Small intestine (tissue), 7 donors: ENCODE measurements around the gene MZT1. TPM values are rescaled to one million over a fixed set of nuclear protein-coding genes. Genes with fewer than 3 reads are reported as not detected.
"Not testable (repeated sequence)": the region's sequence is repeated elsewhere in the genome, so short reads cannot be mapped to it uniquely, and the experiment has no call there.

Experiments used
- DNase-seq, 2 donors: peaks; one replicate each; pipeline versions ENCODE4 v3.0.0 to v3.0.0-alpha.2; 2013
- FAIRE-seq: peaks from 2 replicates; lab custom pipeline; 2012; peaks lifted over from hg19 to GRCh38; lab: Jason Lieb, UNC
- H3K27ac ChIP-seq, 3 donors: one replicate each; pipeline ENCODE4 v1.5.1; 2013; ENCODE audit warnings: low read length in 2 of 3, mild to moderate bottlenecking in 2 of 3, control low read depth in 1 of 3, inconsistent platforms in 1 of 3, low read depth in 1 of 3, moderate library complexity in 1 of 3
- H3K27me3 ChIP-seq, 3 donors: one replicate each; pipeline ENCODE4 v1.6.1; 2013; ENCODE audit warnings: low read length in 3 of 3, inconsistent platforms in 1 of 3; ENCODE audit not compliant: control insufficient read depth in 3 of 3, insufficient read depth in 3 of 3
- H3K36me3 ChIP-seq, 3 donors: one replicate each; pipeline ENCODE4 v1.6.1; 2013; ENCODE audit warnings: low read length in 3 of 3, inconsistent platforms in 1 of 3, low read depth in 1 of 3, mild to moderate bottlenecking in 1 of 3, moderate library complexity in 1 of 3; ENCODE audit not compliant: control insufficient read depth in 3 of 3, insufficient read depth in 2 of 3
- H3K4me1 ChIP-seq, 3 donors: one replicate each; pipeline ENCODE4 v1.6.1; 2013; ENCODE audit warnings: low read length in 2 of 3, inconsistent platforms in 1 of 3, low read depth in 1 of 3, mild to moderate bottlenecking in 1 of 3, moderate library complexity in 1 of 3; ENCODE audit not compliant: control insufficient read depth in 3 of 3, insufficient read depth in 2 of 3
- H3K4me3 ChIP-seq, 3 donors: one replicate each; pipeline ENCODE4 v1.5.1; 2013; ENCODE audit warnings: low read length in 3 of 3, control low read depth in 1 of 3, inconsistent platforms in 1 of 3, low read depth in 1 of 3, mild to moderate bottlenecking in 1 of 3, moderate library complexity in 1 of 3
- H3K9me3 ChIP-seq, 2 donors: one replicate each; pipeline ENCODE4 v1.6.1; 2013; ENCODE audit warnings: low read depth in 1 of 2, low read length in 1 of 2; ENCODE audit not compliant: control insufficient read depth in 2 of 2, insufficient read depth in 1 of 2
- WGBS, 3 donors: extraction: QIAGEN DNeasy Blood & Tissue Kit; methylation state at CpG; one replicate each; pipeline ENCODE4 v1.1.7; 2013; 5-methylcytosine and 5-hydroxymethylcytosine counted together
- polyA plus RNA-seq, 4 donors: library from polyadenylated mRNA; stranded (reverse) in 3 of 4; unstranded in 1 of 4; fragments of 200-250 nt in 3 of 4; fragments of 120-200 nt in 1 of 4; gene quantifications; one replicate each; pipeline versions ENCODE4 v1.2.1 to v1.2.3, GENCODE V29; 2013
- donor health status: healthy with polysubstance abuse.
- donor health status: control.
- donor health status: control.
- donor health status: Bipolar disorder and iron deficiency.
- donor health status: healthy.

The MZT1 gene
- polyA plus RNA-seq, 4 donors: 4.7 to 17.3 (median 9.0) TPM

DNA sequence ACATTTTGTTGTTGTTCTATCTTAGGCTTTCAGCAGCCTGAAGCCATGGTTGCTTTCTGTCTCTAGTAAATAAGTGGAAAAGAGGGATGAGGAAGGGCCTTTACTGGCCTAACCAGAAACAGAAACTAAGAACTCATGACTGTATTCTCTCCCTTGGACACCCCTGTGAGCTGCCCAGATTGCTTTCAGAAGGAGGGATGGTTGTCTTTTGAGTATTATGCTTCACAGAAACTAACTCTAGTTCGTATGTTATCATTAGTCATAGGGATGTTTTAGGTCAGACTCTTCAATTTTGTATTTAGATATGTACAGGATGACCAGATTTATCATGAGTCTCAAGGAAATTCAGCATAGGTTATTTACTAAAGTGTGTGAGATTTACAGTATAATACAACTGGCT, 17.8 kb upstream of the MZT1 start:
- FAIRE-seq: no peak
- Histone ChIP-seq H3K27me3 (no peaks in the 10 kb centered on the region), H3K36me3 (peaks cover 6 to 8% (median 7%) of the 10 kb centered on the region in 3 donors), H3K27ac (no peak overlapping the region), H3K4me1 (no peaks in the 10 kb centered on the region), H3K4me3 (no peak overlapping the region), H3K9me3 (no peaks in the 10 kb centered on the region)
- DNase-seq: no peak
- 58 to 82% (median 68%) methylated on average over 1 of the region's 1 CpG for WGBS, 3 donors

DNA sequence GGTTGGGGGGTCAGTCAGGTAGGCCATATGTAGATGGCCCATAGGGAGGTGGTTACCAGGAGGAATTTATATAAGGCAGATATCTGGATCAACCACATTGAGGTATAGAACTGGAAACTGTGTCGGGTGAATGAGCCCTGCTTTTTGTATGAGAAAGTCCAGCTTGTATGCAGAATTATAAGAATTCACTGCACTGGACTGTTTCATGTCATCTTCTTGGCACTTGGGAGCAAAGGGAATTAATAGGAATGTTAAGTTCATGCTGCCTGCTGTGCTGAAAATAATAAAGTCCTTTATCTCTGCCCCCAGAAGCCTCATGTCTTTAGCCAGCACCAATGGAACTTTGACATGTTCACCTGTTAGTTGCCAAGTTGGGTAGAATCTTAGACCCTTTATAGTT, 12.6 kb upstream of the MZT1 start:
- H3K27ac ChIP-seq: no peak overlapping the region
- H3K27me3 ChIP-seq: no peaks in the 10 kb centered on the region
- FAIRE-seq: no peak
- DNase-seq: no peak
- H3K36me3 ChIP-seq: peaks cover 4 to 7% (median 5%) of the 10 kb centered on the region in 3 donors
- no peaks in the 10 kb centered on the region for H3K9me3 ChIP-seq
- 70 to 91% (median 80%) methylated on average over 1 of the region's 1 CpG for WGBS, 3 donors
- H3K4me1 ChIP-seq: no peaks in the 10 kb centered on the region
- no peak overlapping the region for H3K4me3 ChIP-seq

- peaks cover 2 to 8% (median 7%) of the 10 kb centered on the region in 3 donors for H3K36me3 ChIP-seq
- WGBS, 3 donors: 60 to 70% (median 70%) methylated on average over 3 of the region's 3 CpGs
- no peaks in the 10 kb centered on the region for H3K4me1 ChIP-seq
- no peaks in the 10 kb centered on the region for H3K9me3 ChIP-seq
- FAIRE-seq: no peak
- no peak overlapping the region for H3K27ac ChIP-seq
- DNase-seq: peak in 1 of 2 donors; percentile 24
- no peaks in the 10 kb centered on the region for H3K27me3 ChIP-seq
- H3K4me3 ChIP-seq: no peak overlapping the region
Observed at GRCh38 chr13:72737033-72737432, 9.6 kb upstream of the MZT1 start.

DNA sequence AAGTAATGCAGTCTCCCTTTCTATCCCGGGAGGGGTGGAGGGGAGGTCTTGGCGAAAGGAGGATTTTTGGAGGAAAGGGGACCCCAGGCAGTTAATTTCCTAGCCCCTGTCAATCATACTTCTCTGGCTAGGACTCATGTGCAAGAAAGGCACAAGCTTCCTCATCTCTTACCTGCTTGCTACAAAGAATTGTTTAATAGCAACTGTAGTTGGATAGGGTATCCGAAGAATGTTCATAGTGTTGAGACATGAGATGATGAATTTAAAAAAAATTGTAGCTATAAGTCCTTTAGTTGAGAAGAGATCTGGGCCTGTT, 819 bp upstream of the MZT1 start:
- FAIRE-seq (no peak), DNase-seq (no peak)
- peak overlapping the region; percentile 71 to 98 (median 80) for H3K4me3 ChIP-seq
- no peaks in the 10 kb centered on the region for H3K27me3 ChIP-seq
- 1 to 4% (median 2%) methylated on average over 3 of the region's 3 CpGs for WGBS, 3 donors
- peaks cover 0 to under 1% (median 0%) of the 10 kb centered on the region in 3 donors for H3K36me3 ChIP-seq
- H3K27ac ChIP-seq: peak overlapping the region in 2 of 3 donors; percentile 20 to 55
- H3K4me1 ChIP-seq: peaks cover 3 to 5% (median 3%) of the 10 kb centered on the region in 3 donors
- no peaks in the 10 kb centered on the region for H3K9me3 ChIP-seq

- DNase-seq (no peak), FAIRE-seq (no peak)
- H3K27ac ChIP-seq: peak overlapping the region; percentile 64 to 85 (median 79)
- peaks cover 0 to 2% (median 0%) of the 10 kb centered on the region in 3 donors for H3K36me3 ChIP-seq
- H3K9me3 ChIP-seq: no peaks in the 10 kb centered on the region
- 1 to 2% (median 2%) methylated on average over 47 to 49 of the region's 49 CpGs for WGBS, 3 donors
- peak overlapping the region; percentile 82 to 98 (median 88) for H3K4me3 ChIP-seq
- H3K4me1 ChIP-seq: peaks cover 3 to 5% (median 3%) of the 10 kb centered on the region in 3 donors
- H3K27me3 ChIP-seq: no peaks in the 10 kb centered on the region
Observed at GRCh38 chr13:72726726-72727416, 558 bp downstream of the MZT1 start.

- not testable (repeated sequence) for DNase-seq, H3K27me3 ChIP-seq, H3K36me3 ChIP-seq, H3K9me3 ChIP-seq, FAIRE-seq, H3K4me1 ChIP-seq, H3K27ac ChIP-seq, H3K4me3 ChIP-seq
- 85 to 89% (median 86%) methylated on average over 15 of the region's 15 CpGs for WGBS, 3 donors
Observed at GRCh38 chr13:72726185-72726584, 1.2 kb downstream of the MZT1 start.

GRCh38 chr13:72716776-72717175, 10.7 kb downstream of the MZT1 start:
- FAIRE-seq (no peak), DNase-seq (no peak)
- no peaks in the 10 kb centered on the region for H3K4me1 ChIP-seq
- H3K27ac ChIP-seq: no peak overlapping the region
- peaks cover 0 to 27% (median 8%) of the 10 kb centered on the region in 3 donors for H3K36me3 ChIP-seq
- peaks cover 2 to 21% of the 10 kb centered on the region in 2 donors for H3K9me3 ChIP-seq
- 60 to 65% (median 62%) methylated on average over 3 of the region's 3 CpGs for WGBS, 3 donors
- H3K4me3 ChIP-seq: no peak overlapping the region
- H3K27me3 ChIP-seq: no peaks in the 10 kb centered on the region

- Histone ChIP-seq H3K27ac (no peak overlapping the region), H3K9me3 (peaks cover 0 to 4% of the 10 kb centered on the region in 2 donors), H3K4me1 (no peaks in the 10 kb centered on the region), H3K36me3 (no peaks in the 10 kb centered on the region), H3K27me3 (no peaks in the 10 kb centered on the region), H3K4me3 (no peak overlapping the region)
- 35 to 58% (median 42%) methylated on average over 1 of the region's 1 CpG for WGBS, 3 donors
- no peak for FAIRE-seq
- DNase-seq: no peak
Observed at GRCh38 chr13:72700509-72700908, 26.9 kb downstream of the MZT1 start.

DNA sequence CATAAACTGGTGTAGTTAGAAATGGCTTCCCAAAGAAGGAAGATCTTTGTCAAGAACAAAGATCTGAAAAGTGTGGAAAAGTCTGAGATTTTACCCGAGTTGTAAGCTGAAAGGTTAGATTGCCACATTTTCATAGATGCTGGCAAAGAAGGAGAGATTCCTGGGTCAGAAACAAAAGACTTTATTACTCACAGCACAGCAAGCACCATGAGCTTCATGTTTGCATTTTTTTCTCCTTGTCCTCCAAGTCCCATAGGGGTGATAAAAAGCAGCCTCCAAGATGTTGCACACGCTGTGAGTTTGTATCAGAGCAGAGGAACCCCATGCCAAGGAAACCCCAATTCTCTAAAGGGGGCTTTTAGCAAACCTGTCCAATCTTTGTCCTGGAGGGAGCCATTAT, 29.3 kb downstream of the MZT1 start:
- Histone ChIP-seq H3K27ac (no peak overlapping the region), H3K36me3 (no peaks in the 10 kb centered on the region), H3K27me3 (no peaks in the 10 kb centered on the region), H3K4me1 (no peaks in the 10 kb centered on the region), H3K9me3 (peaks cover 0 to under 1% of the 10 kb centered on the region in 2 donors), H3K4me3 (no peak overlapping the region)
- WGBS, 3 donors: 58 to 77% (median 63%) methylated on average over 2 of the region's 2 CpGs
- FAIRE-seq: no peak
- no peak for DNase-seq
